ENCODE data around the gene TCP1. TPM values are rescaled to one million over a fixed set of nuclear protein-coding genes. Genes with fewer than 3 reads are reported as not detected.
A peak's percentile ranks its signal among the peaks of the same experiment; 100 is the strongest.

Gene TCP1
- total and polyA plus RNA-seq, 4 donors: 80.0 to 206 (median 119) TPM

DNA sequence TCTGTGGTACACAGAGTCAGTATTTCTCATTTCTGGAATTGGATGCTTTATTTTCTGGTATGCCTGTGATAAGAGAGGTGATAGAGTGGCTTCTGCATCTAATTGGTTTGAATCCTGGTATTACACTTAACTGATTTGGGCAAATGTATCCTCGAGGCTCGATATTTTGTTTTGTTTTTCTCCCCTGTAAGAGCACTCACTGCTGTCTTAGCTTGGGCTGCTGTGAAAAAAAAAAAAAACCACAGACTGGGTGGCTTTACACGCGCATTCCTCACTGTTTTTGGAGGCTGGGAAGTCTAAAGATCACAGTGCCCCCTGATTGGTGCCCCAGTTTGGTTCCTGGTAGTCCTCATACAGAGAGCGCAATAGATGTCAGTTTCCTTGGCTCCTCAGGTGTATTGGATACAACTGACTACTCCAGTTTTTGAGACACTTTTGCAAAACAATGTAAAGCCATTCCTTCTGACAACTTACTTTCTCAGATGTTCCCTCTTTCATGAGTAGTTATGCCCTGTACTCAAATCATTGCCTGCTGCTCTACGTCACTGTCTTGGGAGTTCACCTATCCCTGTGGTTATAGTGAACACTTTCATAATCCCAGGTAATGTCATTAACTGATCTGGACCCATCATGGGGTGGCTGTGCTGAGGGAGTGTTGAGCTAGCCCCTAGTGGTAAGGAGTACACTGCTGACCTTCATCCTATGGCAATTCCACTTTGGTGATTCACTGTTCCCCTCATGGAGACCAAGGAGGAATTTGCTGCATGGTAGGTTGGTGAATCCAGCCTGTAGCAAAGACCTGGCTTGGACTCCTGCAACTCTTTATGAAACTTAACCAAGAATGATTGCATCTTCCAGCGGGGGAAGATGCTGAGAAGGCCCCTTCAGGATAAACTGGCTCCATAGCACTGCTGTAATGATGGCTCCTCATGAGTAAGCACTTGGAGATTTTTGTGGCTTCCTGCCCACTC, 31.1 kb downstream of the TCP1 start:
- H3K9me3 ChIP-seq (ENCODE audit: control insufficient read depth in 4 of 4, insufficient read depth in 3 of 4, low read length in 3 of 4): no peaks in the 10 kb centered on the region
- H3K9ac ChIP-seq (ENCODE audit: insufficient read depth in 1 of 2, low read length in 2 of 2): no peak overlapping the region
- TF ChIP-seq, protein P1, sequence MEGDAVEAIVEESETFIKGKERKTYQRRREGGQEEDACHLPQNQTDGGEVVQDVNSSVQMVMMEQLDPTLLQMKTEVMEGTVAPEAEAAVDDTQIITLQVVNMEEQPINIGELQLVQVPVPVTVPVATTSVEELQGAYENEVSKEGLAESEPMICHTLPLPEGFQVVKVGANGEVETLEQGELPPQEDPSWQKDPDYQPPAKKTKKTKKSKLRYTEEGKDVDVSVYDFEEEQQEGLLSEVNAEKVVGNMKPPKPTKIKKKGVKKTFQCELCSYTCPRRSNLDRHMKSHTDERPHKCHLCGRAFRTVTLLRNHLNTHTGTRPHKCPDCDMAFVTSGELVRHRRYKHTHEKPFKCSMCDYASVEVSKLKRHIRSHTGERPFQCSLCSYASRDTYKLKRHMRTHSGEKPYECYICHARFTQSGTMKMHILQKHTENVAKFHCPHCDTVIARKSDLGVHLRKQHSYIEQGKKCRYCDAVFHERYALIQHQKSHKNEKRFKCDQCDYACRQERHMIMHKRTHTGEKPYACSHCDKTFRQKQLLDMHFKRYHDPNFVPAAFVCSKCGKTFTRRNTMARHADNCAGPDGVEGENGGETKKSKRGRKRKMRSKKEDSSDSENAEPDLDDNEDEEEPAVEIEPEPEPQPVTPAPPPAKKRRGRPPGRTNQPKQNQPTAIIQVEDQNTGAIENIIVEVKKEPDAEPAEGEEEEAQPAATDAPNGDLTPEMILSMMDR (IDR thresholded peaks at IDR 0.05; ENCODE audit: control extremely low read depth, extremely low read depth): no peak
- DNase-seq (no peak), ATAC-seq (ENCODE audit: insufficient read depth, low FRiP score) (no peak)
- no peak overlapping the region for H3K4me3 ChIP-seq
- no peaks in the 10 kb centered on the region for H3K27me3 ChIP-seq (ENCODE audit: control insufficient read depth in 3 of 3, insufficient read depth in 3 of 3, low read length in 2 of 3)
- no peak overlapping the region for H3K27ac ChIP-seq (ENCODE audit: low read depth in 1 of 2, low read length in 1 of 2)
- 96% methylated on average over 7 of the region's 7 CpGs for WGBS, 2 donors
- H3K4me1 ChIP-seq (ENCODE audit: control insufficient read depth in 5 of 5, insufficient read depth in 5 of 5, low read length in 5 of 5): peaks cover 0 to 14% (median 5%) of the 10 kb centered on the region in 5 donors
- H3K36me3 ChIP-seq (ENCODE audit: control insufficient read depth in 4 of 4, insufficient read depth in 4 of 4, low read length in 4 of 4): peaks cover 14 to 34% (median 22%) of the 10 kb centered on the region in 4 donors

DNA sequence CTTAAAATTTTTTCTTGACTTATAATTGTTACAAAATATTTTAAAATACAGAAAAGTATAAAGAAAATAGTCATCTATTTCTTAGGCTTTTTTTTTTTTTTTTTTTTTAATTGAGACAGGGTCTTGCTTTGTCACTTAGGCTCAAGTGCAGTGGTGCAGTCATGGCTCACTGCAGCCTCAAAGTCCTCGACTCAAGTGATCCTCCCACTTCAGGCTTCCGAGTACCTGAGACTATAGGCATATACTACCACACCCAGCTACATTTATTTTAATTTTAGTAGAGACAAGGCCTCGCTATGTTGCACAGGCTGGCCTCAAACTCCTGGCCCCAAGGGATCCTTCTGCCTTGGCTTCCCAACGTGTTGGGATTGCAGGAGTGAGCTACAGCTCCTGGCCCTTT, 32.9 kb downstream of the TCP1 start:
- Histone ChIP-seq H3K27me3 (ENCODE audit: control insufficient read depth in 3 of 3, insufficient read depth in 3 of 3, low read length in 2 of 3) (no peaks in the 10 kb centered on the region), H3K9ac (ENCODE audit: insufficient read depth in 1 of 2, low read length in 2 of 2) (no peak overlapping the region), H3K9me3 (ENCODE audit: control insufficient read depth in 4 of 4, insufficient read depth in 3 of 4, low read length in 3 of 4) (no peaks in the 10 kb centered on the region), H3K27ac (ENCODE audit: low read depth in 1 of 2, low read length in 1 of 2) (no peak overlapping the region), H3K4me1 (ENCODE audit: control insufficient read depth in 5 of 5, insufficient read depth in 5 of 5, low read length in 5 of 5) (peaks cover 0 to 8% (median 5%) of the 10 kb centered on the region in 5 donors), H3K36me3 (ENCODE audit: control insufficient read depth in 4 of 4, insufficient read depth in 4 of 4, low read length in 4 of 4) (peaks cover 20 to 45% (median 29%) of the 10 kb centered on the region in 4 donors), H3K4me3 (no peak overlapping the region)
- no peak for DNase-seq
- WGBS, 2 donors: 74 to 91% methylated on average over 4 of the region's 4 CpGs
- TF ChIP-seq, protein P1 (IDR thresholded peaks at IDR 0.05; ENCODE audit: control extremely low read depth, extremely low read depth): no peak
- no peak for ATAC-seq (ENCODE audit: insufficient read depth, low FRiP score)

DNA sequence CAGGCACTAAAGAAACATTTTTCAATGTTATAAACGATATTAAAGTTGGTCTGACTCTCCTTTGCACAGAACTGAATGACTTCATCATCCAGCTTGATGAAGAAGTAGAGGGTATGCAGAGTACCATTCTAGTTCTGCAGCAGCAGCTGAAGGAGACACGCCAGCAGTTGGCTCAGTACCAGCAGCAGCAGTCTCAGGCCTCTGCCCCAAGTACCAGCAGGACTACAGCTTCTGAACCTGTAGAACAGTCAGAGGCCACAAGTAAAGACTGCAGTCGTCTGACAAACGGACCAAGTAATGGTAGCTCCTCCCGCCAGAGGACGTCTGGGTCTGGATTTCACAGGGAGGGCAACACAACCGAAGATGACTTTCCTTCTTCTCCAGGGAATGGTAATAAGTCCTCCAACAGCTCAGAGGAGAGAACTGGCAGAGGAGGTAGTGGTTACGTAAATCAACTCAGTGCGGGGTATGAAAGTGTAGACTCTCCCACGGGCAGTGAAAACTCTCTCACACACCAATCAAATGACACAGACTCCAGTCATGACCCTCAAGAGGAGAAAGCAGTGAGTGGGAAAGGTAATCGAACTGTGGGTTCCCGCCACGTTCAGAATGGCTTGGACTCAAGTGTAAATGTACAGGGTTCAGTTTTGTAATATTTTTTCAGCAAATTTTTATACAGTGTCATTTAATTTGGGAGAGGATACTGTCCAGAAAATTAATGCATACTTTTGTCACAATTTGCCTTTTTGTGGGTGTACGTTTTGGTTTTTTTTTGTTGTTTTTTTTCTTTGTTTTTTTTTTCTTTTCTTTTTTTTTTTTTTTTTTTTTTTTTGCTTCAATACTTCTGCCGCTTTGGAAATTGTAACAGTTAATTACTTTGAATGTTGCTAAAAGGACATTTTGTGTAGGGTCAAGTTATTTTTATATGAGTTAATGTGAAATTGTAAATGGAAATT, 34.2 kb downstream of the TCP1 start:
- no peak overlapping the region for H3K4me3 ChIP-seq
- no peak for ATAC-seq (ENCODE audit: insufficient read depth, low FRiP score)
- no peak overlapping the region for H3K27ac ChIP-seq (ENCODE audit: low read depth in 1 of 2, low read length in 1 of 2)
- peaks cover 23 to 48% (median 31%) of the 10 kb centered on the region in 4 donors for H3K36me3 ChIP-seq (ENCODE audit: control insufficient read depth in 4 of 4, insufficient read depth in 4 of 4, low read length in 4 of 4)
- no peaks in the 10 kb centered on the region for H3K27me3 ChIP-seq (ENCODE audit: control insufficient read depth in 3 of 3, insufficient read depth in 3 of 3, low read length in 2 of 3)
- TF ChIP-seq, protein P1 (IDR thresholded peaks at IDR 0.05; ENCODE audit: control extremely low read depth, extremely low read depth): no peak
- H3K9ac ChIP-seq (ENCODE audit: insufficient read depth in 1 of 2, low read length in 2 of 2): no peak overlapping the region
- no peaks in the 10 kb centered on the region for H3K9me3 ChIP-seq (ENCODE audit: control insufficient read depth in 4 of 4, insufficient read depth in 3 of 4, low read length in 3 of 4)
- 81 to 85% methylated on average over 15 of the region's 15 CpGs for WGBS, 2 donors
- H3K4me1 ChIP-seq (ENCODE audit: control insufficient read depth in 5 of 5, insufficient read depth in 5 of 5, low read length in 5 of 5): no peaks in the 10 kb centered on the region
- DNase-seq: peak in 1 of 3 donors; percentile 13
